HG03103 (cell line): ENCODE data around the gene CEP162.
A peak's percentile ranks its signal among the peaks of the same experiment; 100 is the strongest.
"Not testable (repeated sequence)": the region's sequence is repeated elsewhere in the genome, so short reads cannot be mapped to it uniquely, and the experiment has no call there.

Experiments
- ATAC-seq: cut with Tn5 transposase; IDR thresholded peaks from one replicate; pipeline ENCODE4 v1.9.1; 2021; ENCODE audit warnings: low read depth; ENCODE audit not compliant: unreplicated experiment

CEP162 gene

DNA sequence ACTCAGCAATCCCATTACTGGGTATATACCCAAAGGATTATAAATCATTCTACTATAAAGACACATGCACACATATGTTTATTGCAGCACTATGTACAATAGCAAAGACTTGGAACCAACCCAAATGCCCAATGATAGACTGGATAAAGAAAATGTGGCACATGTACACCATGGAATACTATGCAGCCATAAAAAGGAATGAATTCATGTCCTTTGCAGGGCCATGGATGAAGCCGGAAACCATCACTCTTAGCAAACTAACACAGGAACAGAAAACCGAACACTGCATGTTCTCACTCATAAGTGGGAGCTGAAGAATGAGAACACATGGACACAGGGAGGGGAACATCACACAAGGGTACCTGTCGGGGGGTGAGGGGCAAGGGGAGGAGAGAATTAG is 63.1 kb downstream of the CEP162 start:
- not testable (repeated sequence) for ATAC-seq

DNA sequence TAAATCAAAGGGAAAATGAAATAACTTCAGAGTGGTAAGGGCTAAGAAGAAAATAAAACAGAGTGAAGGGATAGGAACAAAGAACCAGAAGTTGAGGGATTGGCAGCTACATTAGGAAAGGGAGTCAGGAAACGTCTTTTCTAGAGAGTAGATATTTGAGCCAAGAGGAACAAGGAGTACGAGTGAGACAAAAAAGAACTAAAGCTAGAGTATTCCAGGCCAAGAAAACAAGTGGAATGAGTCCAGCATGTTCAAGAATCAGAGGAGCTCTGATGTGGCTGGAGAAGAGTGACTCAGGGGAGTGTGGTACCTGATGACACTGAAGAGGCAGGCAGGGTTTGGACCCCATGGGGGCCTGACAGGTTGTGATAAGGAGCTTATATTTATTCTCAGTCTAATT is 66.3 kb downstream of the CEP162 start:
- no peak for ATAC-seq

DNA sequence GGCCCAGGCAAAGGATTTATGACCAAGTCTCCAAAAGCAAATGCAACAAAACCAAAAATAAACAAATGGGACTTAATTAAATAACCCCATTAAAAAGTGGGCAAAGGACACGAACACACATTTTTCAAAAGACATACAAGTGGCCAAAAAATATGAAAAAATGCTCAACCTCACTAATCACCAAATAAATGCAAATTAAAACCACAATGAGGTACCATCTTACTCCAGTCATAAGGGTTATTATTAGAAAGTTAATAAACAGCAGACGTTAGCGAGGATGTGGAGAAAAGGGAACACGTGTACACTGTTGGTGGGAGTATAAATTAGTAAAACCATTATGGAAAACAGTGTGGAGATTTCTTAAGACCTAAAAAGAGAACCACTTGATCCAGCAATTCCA is 71.1 kb downstream of the CEP162 start:
- no peak for ATAC-seq

DNA sequence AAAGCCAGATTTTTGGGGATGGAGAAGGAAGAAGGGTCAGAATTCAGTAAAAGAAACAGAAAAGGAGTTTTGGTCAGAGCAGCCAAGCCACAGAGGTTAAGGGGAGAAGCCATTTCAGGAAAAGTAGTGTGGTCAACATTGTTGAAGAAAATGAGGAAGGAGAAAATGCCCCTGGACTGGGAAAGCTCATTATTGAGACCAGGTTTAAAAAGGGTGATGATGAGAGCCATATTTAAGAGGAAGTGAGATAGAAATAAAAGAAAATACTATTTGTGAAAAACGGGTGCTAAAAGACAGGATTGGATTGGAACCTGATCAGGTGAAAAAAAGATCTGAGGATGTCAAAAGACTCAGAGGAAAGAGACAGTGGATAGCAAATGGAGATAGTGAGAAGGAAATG is 75.8 kb downstream of the CEP162 start:
- no peak for ATAC-seq

DNA sequence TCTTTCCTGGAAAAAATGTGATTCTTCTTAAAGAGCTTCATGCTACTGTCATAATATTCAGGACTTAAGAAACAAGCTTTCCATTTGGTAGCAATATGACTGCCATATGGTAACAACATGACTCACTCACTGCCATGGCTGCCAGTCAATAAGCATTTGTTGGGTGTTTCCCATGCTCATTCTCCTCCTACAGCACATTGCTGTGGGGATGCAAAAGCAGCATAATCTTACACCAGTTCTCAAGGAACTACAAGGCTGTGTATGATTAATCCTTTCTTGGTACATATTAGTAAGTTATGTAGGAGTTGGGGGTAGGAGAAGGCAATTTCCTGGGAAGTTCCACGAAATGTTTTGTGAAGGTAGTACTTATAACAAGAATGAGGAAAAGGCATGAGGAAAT is 76.7 kb downstream of the CEP162 start:
- ATAC-seq = no peak

DNA sequence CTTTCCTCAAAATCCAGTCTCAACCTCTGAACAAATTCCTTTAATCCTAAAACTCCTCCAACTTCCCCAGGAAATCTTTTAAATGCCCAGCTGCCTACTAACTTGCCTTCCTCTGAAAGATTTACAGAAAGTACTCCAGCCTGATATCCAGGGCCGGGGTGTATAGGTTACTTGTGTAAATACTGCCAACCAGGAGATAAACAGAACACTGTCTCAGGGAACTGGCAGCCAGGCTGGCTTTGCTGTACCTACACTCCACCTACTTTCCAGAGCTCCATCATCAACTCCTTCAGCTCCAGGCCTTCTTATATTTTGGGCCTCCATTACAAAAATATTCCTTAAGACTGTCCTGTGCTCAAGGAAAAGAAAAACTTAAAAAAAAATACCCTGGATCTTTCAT is 85.9 kb downstream of the CEP162 start:
- ATAC-seq = no peak

DNA sequence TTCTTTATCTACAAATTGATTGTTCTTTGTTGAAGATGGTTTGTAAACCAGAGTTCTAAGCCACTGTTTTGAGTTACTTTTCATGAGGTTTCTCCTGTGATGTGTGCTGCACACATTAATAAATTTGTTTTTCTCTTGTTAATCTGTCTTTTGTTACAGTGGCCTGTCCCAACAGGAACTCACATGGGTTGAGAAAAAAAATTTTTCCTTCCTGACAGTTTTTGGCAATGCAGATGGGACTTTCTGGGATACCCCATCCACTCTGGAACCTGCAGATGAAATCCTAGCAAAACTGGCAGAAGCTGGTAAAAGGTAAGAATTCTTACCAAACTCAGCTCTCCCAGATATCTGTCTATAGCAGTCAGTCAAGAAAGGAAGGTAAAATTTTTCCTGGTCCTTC is 88.1 kb downstream of the CEP162 start:
- ATAC-seq = no peak

DNA sequence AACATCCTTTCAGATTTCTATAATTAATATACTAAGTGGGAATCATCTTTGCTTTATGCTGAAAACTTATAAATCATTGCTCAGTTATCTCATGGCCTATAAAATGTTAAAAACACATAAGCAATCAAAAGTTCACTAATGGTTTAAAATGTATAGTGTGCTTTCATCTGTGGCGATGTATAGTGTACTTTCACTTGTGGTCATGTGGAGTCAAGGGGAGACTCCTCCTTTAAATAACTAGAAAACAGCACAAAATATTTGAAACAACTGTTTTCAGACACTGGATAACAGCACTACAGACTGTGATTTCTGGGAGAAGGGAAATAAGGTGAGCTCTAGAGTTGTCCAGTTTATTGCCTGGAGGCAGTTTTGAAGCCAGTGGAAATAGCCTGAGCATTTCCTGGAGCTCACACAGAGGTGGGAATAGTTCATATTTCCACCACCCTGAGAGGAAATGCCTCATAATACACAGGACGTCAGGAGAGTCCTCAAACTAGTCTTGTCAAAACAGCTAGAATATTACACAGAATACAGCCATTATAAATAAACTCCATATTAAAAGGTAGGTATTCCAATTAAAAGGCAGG is 89.4 kb downstream of the CEP162 start:
- ATAC-seq = no peak

DNA sequence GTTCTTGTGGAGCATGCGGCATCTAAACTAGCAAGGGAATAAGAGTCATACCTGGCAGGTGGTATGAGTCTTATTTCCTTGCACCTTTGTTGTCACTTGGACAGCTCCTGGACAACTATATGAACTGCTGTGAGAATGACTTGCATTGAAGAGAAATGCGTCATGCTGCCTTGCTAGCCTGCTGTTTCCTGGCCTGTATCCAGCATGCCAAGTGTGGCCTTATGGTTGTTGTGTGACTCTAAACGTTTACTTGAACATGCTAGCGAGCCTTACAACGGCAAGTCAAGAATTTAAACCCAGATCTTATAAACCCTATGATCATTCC is 90.4 kb downstream of the CEP162 start:
- no peak for ATAC-seq

DNA sequence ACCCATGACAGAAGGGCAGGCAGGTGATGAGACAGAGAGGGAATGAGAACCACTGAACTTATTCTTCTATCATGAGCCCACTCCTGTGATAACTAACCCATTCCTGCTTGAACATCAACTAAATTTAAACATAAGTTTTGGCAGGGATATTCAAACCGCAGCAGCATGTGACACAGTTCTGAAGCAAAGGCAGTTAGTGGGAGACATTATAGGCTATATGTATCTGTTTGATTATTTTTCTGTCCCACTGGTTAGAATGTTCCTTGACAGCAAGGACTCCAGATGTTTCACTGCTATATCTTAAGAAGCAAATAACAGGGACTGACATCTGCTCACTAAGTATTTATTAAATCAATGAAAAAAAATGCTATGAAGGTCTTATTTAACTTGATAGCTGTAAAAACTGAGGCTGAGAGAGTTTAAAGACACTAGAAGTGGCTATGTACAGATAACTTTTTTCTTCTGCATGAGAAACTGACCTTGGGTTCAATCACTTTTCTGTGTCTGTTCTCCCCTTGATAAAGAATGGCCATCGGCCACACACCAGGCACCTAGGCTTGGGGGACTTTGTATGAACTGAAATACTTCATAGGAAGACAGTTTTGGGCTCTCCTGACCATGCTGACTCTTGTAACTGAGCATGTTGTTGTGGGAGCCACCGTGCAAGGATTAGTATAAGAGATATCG is 90.9 kb downstream of the CEP162 start:
- ATAC-seq = no peak

DNA sequence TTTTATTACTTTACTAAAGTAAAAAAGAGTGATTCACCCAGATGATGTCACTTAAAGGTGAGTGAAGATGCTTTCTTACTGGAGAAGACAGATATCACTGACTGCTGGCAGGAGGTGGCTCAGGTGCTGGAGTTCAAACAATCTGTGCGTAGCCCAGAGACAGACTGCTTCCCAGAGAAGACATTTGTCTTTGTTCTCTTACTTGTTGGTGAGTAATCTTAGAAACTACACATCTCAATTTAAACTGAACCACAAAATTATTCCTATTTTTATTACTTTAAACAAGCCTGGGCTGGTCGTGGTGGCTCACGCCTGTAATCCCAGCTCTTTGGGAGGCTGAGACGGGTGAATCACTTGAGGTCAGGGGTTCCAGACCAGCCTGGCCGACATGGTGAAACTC is 92.2 kb downstream of the CEP162 start:
- ATAC-seq = no peak

DNA sequence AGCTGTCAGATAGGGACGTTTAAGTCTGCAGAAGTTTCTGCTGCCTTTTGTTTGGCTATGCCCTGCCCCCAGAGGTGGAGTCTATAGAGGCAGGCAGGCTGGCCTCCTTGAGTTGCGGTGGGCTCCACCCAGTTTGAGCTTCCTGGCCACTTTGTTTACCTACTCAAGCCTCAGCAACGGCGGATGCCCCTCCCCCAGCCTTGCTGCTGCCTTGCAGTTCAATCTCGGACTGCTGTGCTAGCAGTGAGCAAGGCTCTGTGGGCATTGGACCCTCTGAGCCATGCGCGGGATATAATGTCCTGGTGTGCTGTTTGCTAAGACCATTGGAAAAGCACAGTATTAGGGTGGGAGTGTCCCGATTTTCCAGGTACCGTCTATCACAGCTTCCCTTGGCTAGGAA is 94.1 kb downstream of the CEP162 start:
- ATAC-seq = not testable (repeated sequence)

DNA sequence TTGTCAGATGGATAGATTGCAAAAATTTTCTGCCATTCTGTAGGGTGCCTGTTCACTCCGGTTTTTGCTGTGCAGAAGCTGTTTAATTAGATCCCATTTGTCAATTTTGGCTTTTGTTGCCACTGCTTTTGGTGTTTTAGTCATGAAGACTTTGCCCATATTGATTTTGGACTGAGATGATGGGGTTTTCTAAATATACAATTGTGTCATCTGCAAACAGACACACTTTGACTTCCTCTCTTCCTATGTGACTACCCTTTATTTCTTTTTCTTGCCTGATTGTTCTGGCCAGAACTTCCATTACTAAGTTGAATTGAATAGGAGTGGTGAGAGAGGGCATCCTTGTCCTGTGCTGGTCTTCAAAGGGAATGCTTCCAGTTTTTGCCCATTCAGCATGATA is 97.9 kb downstream of the CEP162 start:
- not testable (repeated sequence) for ATAC-seq

DNA sequence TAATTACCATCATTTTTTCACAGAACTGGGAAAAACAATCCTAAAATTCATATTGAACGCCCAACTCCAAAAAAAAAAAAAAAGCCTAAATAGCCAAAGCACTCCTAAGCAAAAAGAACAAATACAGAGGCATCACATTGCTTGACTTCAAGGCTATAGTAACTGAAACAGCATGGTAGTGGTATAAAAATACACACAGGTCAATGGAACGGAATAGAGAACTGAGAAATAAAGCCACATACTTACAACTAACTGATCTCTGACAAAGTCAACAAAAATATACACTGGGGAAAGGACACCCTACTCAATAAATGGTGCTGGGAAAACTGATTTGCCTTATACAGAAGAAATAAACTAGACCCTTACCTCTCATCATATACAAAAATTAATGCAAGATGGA is 104.3 kb downstream of the CEP162 start:
- ATAC-seq = peak; percentile 71

DNA sequence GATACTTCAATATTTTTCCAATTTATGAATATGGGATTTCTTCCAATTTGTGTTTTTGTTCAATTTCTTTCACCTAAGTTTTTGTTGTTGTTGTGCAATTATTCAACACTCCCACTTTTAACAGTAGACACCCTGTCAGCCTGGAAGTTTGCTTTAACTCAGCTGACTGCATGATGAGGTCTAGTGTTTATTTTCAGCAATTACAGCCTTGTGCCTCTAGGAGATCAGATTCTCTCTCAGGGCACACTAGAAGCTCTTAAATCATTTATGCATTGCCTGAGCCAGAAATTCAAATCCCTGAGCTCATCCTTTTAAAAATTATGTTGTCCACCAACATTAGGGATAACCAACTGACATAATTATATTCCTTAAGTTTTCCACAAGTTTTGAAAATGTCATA is 108.2 kb downstream of the CEP162 start:
- ATAC-seq = no peak

DNA sequence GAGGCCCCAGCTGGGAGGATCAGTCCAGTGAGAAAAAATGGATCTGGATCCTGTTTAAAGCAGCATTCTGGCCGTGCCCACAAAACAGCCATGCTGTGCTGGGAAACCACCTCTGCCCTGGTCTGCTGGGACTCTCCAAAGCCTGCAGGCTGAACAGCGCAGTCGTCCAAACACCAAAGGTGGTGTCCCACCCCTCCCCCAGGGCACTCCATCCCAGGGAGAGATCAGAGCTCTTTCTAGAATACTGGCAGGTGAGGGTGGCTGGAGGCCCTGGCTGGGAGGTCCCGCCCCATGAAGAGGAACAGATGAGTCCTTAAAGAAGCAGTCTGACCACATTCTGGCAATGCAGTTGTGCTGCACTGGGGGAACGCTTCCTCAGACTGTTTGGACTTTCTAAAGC is 109.3 kb downstream of the CEP162 start:
- ATAC-seq = no peak

DNA sequence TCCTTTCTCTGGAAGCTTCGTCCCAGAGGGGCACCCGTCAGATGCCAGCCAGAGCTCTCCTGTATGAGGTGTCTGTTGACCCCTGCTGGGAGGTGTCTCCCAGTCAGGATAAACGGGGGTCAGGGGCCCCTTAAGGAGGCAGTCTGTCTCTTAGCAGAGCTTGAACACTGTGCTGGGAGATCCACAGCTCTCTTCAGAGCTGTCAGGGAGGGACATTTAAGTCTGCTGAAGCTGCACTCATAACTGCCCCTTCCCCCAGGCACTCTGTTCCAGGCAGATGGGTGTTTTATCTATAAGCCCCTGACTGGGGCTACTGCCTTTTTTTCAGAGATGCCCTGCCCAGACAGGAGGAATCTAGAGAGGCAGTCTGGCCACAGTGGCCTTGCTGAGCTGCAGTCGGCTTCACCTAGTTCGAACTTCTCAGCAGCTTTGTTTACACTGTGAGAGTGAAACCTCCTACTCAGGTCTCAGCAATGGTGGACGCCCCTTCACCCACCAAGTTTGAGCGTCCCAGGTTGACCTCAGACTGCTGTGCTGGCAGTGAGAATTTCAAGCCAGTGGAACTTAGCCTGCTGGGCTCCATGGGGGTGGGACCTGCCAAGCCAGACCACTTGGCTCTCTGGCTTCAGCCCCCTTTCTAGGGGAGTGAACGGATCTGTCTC is 112.4 kb downstream of the CEP162 start:
- not testable (repeated sequence) for ATAC-seq

DNA sequence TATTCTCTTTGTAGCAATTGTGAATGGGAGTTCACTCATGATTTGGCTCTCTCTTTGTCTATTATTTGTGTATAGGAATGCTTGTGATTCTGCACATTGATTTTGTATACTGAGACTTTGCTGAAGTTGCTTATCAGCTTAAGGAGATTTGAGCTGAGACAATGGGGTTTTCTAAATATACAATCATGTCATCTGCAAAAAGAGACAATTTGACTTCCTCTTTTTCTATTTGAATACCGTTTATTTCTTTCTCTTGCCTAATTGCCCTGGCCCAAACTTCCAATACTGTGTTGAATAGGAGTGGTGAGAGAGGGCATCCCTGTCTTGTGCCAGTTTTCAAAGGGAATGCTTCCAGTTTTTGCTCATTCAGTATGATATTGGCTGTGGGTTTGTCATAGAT is 116.1 kb downstream of the CEP162 start:
- ATAC-seq = not testable (repeated sequence)

DNA sequence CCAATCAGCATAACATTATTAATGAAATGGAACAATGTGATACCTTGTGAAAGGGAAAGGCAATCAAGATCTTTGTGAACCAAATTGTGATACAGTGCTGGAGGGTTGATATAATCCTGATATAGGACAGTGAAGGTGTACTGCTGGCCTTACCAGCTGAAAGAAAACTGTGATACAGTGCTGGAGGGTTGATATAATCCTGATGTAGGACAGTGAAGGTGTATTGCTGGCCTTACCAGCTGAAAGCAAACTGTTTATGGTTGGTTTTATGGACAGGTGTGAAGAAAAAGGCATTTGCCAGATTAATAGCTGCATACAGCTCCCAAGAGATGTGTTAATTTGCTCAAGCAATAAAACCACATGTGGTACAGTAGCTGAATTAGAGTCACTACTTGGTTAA is 119.9 kb downstream of the CEP162 start:
- no peak for ATAC-seq

DNA sequence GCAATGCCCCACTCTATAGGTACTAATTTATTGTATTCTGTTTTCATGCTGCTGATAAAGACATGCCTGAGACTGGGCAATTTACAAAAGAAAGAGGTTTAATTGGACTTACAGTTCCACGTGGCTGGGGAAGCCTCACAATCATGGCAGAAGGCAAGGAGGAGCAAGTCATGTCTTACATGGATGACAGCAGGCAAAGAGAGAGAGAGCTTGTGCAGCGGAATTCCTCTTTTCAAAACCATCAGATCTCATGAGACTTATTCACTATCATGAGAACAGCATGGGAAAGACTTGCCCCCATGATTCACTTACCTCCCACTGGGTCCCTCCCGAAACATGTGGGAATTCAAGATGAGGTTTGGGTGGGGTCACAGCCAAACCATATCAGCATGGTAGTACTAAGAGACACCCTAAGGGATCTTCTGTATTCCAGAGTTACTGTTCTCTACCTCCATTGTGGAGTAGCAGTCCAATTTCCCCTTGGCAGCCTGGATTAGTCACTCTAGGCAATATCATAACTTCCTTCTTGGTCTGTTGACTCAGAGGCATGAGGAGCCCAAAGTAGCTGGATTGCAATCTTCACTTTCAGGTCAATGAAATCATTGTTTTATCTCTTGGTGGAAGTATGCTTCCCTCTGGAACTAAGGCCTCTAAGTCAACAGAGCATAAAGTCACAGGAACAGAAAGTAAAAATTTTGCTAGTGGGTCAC is 122.1 kb downstream of the CEP162 start:
- ATAC-seq = not testable (repeated sequence)

DNA sequence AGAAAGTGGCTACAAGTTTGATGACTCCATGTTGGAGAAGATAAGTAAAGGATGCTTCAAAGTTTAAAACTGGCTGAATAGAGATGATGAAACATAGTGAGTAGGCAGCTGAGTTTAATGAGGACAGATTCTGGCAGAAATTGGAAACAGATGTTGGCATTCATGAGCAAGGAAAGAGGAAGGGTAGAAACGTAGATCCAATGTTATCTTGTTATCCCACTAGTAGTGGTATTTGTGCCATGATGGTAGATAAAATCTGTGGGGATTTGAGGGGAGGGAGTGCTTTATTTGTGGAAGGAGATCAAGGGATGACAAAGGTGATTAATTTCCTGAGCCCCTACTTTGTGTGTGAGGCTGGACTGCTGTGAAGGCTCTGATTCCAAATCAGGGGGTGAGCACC is 124.4 kb downstream of the CEP162 start:
- ATAC-seq = no peak

DNA sequence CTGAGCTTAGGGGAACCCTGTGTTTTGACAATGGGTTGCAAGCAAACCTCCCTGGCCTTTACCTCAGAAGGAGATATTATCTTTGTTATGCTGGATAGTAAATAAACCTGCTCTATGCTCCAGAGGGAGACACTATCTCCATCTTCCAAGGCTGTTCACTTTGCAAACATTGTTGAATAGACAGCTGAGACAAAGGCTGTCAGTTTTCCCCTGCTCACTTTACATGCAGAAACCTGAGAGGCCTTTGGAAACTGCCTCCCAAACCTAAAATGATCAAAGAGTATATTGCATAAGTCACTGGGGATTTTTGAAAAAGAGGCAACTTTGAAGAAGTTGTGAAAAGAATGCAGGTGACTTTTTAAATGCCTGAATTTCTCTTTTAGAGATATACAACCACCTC is 132.3 kb downstream of the CEP162 start:
- no peak for ATAC-seq
